NCI-H2227 treated with DMSO at 0.1 percent for 48 hours (cell line): ENCODE measurements around the gene TBC1D3K.
"Not testable (repeated sequence)": the region's sequence is repeated elsewhere in the genome, so short reads cannot be mapped to it uniquely, and the experiment has no call there.

Experiments used
- DNase-seq: peaks from one replicate; lab custom pipeline; 2025; lab: John Stamatoyannopoulos, UW

The TBC1D3K gene

GRCh38 chr17:37924115-37924514 is at the start of gene TBC1D3K:
Gene TBC1D3K, plus strand, starts transcription at chr17:37924415. Its CDS starts 1,585 bp downstream, at chr17:37926000.
- DNase-seq = not testable (repeated sequence)

- no peak for DNase-seq
Observed at GRCh38 chr17:37884516-37884915, 39.7 kb upstream of the TBC1D3K start.

DNA sequence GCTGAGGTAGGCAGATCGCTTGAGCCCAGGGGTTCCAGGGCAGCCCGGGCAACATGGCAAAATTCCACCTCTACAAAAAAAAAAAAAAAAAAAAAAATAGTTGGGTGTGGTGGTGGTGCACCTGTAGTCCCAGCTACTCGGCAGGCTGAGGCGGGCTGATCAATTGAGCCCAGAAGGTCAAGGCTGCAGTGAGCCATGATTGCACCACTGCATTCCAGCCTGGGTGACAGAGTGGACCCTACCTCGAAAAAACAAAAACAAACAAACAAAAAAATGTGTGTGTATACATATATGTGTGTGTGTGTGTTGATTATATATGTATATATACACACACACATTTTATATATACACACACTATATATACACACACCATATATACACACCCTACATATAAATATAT is 39.1 kb upstream of the TBC1D3K start:
- DNase-seq = no peak

DNA sequence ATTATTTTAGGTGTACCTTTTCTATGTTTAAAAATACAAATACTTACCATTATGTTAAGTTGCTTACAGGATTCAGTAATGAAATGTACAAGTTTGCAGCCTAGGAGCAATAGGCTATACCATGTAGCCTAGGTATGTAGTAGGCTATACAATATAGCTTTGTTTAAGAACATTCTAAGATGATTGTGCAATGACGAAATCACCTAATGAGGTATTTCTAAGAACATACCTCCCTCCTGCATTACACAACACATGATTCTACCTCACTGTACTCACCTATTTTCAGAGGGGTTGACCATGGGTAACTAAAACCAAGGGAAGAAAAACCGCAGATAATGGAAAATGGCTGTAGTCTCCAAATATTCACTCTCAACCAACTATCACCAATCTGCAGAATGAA is 35.3 kb upstream of the TBC1D3K start:
- DNase-seq = no peak

DNA sequence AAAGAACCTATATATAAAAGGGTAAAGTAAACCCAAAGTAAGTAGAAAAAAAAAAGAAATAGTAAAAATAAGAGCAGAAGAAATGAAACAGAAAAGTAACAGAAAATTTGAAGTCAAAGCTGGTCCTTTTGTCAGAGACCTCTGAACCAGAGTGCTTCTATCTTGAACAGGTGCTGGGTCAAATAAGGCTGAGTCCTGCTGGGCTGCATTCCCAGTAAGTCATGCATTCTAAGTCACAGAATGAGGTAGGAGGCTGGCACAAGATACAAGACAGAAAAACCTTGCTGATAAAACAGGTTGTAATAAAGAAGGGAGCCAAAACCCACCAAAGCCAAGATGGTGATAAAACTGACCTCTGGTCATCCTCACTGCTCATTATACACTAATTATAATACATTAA is 27.3 kb upstream of the TBC1D3K start:
- not testable (repeated sequence) for DNase-seq
